Measurements from ENCODE around the gene OSBPL8.

The OSBPL8 gene

DNA sequence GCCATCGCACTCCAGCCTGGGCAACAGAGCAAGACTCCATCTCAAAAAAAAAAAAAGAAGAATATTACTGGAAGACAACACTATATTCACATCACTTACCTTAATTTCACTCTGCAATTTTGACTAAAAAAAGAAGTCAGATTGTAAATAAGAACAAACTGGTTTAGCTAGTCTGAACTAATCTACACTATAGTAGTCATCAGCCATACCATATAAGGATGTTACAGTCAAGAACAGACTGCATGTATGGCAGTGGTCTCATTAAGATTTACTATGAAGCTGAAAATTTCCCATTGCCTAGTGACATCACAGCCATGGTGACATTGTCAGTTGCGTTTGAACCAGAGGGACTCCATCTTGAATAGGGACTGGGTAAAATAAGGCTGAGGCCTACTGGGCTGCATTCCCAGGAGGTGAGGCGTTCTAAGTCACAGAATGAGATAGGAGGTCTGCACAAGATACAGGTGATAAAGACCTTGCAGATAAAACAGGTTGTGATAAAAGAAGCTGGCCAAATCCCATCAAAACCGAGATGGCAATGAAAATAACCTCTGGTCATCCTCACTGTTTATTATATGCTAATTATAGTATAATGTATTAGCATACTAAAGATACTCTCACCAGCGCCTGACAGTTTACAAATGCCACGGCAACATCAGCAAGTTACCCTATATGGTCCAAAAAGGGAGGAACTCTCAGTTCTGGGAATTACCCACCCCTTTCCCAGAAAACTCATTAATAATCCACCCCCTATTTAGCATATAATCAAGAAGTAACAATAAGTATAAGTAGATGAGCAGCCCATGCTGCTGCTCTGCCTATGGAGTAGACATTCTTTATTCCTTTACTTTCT lies 51.2 kb downstream of the OSBPL8 start (continued):
- no peak for TF ChIP-seq ESRRG (CRISPR knock-in tag; IDR thresholded peaks at IDR 0.05)

DNA sequence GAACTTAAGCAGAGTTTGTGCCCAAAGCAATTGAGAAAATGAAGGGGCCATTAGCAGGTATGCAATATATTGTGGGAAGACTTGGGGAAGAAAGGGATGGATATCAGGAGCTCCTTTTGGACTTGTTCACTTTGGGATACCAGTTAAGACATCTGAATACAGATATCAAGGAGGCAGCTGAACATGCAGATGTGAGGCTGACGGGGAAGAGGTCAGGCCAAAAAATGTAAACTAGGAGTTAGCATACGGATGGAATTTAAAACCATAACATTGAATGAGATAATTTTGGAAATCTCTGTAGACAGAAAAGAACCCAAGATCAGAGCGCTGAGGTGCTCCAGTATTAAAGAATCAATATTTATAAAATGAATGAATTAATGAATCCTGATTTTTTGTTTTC lies 53.4 kb downstream of the OSBPL8 start:
- no peak for ATAC-seq
- no peak for TF ChIP-seq TOX (CRISPR knock-in tag; IDR thresholded peaks at IDR 0.05; ENCODE audit: borderline replicate concordance)
- TF ChIP-seq ZNF8 (CRISPR knock-in tag; IDR thresholded peaks at IDR 0.05) = no peak

DNA sequence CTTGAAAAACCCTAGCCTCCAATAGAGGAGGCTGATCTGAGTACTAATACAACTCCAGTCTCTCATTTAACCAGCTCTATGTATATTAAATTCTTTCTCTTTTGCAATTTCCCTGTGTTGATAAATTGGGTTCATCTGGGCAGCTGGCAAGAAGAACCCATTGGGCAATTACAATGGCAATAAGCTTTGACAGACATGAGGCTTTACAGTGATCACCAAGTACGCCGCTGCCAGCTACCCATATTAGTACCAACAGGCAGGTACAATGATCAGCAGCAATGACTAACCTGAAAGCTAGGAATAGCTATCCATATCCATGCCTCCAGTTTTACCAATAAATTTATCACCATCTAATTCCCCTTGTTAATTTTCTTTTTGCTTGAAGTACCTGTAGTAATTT lies 54.5 kb downstream of the OSBPL8 start:
- no peak for TF ChIP-seq GLIS3 (CRISPR knock-in tag; IDR thresholded peaks at IDR 0.05)
- TF ChIP-seq ZFP30 (CRISPR knock-in tag; IDR thresholded peaks at IDR 0.05) = no peak
- no peak for TF ChIP-seq OSR1 (CRISPR knock-in tag; IDR thresholded peaks at IDR 0.05)
- no peak for TF ChIP-seq PPARA (CRISPR knock-in tag; IDR thresholded peaks at IDR 0.05; ENCODE audit: borderline replicate concordance)
- TF ChIP-seq, protein P1, sequence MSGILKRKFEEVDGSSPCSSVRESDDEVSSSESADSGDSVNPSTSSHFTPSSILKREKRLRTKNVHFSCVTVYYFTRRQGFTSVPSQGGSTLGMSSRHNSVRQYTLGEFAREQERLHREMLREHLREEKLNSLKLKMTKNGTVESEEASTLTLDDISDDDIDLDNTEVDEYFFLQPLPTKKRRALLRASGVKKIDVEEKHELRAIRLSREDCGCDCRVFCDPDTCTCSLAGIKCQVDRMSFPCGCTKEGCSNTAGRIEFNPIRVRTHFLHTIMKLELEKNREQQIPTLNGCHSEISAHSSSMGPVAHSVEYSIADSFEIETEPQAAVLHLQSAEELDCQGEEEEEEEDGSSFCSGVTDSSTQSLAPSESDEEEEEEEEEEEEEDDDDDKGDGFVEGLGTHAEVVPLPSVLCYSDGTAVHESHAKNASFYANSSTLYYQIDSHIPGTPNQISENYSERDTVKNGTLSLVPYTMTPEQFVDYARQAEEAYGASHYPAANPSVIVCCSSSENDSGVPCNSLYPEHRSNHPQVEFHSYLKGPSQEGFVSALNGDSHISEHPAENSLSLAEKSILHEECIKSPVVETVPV (CRISPR knock-in tag; IDR thresholded peaks at IDR 0.05) = no peak
- no peak for ATAC-seq

DNA sequence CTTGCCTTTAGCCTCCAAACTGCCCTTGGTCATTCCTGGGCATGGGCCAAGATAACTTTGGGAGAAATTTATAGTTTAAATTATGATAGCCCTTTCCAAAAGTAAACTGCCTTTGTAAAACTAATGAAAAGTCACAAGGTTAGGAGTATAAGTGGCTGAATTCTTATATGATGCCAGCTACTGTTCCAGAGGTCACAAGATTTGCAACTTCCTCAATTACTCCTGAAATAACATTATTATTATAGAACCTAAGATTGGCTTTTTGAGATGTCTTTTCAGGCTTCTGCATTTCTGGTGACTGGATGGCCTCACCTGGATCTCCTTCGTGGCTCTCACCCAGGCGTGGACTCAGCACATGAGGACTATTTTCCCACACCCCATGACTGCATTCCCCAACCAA lies 55.0 kb downstream of the OSBPL8 start:
- no peak for ATAC-seq
- no peak for TF ChIP-seq ZNF8 (CRISPR knock-in tag; IDR thresholded peaks at IDR 0.05)

DNA sequence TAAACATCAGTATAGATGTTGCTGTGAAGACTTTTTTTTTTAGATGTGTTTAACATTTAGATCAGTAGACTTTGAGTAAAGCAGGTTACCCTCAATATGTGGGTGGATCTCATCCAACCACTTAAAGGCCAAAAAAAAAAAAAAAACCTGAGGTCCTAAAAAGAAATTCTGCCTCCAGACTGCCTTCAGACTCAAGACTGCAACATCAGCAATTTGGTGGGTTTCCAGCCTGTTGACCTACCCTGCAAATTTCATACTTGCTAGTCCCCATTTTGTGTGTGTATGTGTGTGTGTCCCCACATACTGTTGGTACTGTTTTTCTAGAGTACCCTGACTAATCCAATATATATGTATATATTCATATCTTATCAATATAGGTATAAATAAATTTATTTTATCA lies 55.6 kb downstream of the OSBPL8 start:
- no peak for TF ChIP-seq SNAI2 (CRISPR knock-in tag; IDR thresholded peaks at IDR 0.05)
- TF ChIP-seq ARNTL (CRISPR knock-in tag; IDR thresholded peaks at IDR 0.05; ENCODE audit: borderline replicate concordance, low read depth) = no peak
- TF ChIP-seq ZNF70 (CRISPR knock-in tag; IDR thresholded peaks at IDR 0.05) = no peak
- no peak for TF ChIP-seq ESRRG (CRISPR knock-in tag; IDR thresholded peaks at IDR 0.05)
- TF ChIP-seq ZFP3 (CRISPR knock-in tag; IDR thresholded peaks at IDR 0.05) = no peak
- no peak for TF ChIP-seq RARB (CRISPR knock-in tag; IDR thresholded peaks at IDR 0.05)
- TF ChIP-seq ZNF8 (CRISPR knock-in tag; IDR thresholded peaks at IDR 0.05) = no peak
- no peak for TF ChIP-seq ZFP30 (CRISPR knock-in tag; IDR thresholded peaks at IDR 0.05)
- TF ChIP-seq ZNF565 (CRISPR knock-in tag; conservative IDR thresholded peaks at IDR 0.05; ENCODE audit: low read depth) = no peak
- TF ChIP-seq ZC3H10 (CRISPR knock-in tag; IDR thresholded peaks at IDR 0.05) = no peak
- TF ChIP-seq, protein P2, sequence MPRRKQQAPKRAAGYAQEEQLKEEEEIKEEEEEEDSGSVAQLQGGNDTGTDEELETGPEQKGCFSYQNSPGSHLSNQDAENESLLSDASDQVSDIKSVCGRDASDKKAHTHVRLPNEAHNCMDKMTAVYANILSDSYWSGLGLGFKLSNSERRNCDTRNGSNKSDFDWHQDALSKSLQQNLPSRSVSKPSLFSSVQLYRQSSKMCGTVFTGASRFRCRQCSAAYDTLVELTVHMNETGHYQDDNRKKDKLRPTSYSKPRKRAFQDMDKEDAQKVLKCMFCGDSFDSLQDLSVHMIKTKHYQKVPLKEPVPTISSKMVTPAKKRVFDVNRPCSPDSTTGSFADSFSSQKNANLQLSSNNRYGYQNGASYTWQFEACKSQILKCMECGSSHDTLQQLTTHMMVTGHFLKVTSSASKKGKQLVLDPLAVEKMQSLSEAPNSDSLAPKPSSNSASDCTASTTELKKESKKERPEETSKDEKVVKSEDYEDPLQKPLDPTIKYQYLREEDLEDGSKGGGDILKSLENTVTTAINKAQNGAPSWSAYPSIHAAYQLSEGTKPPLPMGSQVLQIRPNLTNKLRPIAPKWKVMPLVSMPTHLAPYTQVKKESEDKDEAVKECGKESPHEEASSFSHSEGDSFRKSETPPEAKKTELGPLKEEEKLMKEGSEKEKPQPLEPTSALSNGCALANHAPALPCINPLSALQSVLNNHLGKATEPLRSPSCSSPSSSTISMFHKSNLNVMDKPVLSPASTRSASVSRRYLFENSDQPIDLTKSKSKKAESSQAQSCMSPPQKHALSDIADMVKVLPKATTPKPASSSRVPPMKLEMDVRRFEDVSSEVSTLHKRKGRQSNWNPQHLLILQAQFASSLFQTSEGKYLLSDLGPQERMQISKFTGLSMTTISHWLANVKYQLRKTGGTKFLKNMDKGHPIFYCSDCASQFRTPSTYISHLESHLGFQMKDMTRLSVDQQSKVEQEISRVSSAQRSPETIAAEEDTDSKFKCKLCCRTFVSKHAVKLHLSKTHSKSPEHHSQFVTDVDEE (CRISPR knock-in tag; IDR thresholded peaks at IDR 0.05) = no peak
- TF ChIP-seq CSDC2 (CRISPR knock-in tag; IDR thresholded peaks at IDR 0.05) = no peak
- no peak for TF ChIP-seq ISL1 (CRISPR knock-in tag; IDR thresholded peaks at IDR 0.05)
- ATAC-seq = no peak

DNA sequence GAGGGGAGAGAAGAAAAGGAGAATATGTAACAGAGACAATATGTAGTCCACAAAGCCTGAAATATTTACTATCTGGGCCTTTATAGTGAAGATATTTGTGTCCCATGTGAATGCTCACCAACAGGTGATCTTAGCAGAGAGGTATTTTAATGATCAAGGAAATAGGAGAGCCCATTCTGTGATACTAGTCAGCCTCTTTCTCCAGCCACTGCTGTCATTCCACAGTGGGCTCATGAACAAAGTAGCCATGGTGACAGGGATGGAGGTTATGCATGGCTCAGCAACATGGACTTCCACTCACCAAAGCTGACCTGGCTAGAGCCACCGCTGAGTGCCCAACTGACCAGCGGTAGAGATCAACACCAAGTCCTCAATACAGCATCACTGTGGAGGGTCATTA lies 58.2 kb downstream of the OSBPL8 start:
- no peak for ATAC-seq
- TF ChIP-seq, protein P2 (CRISPR knock-in tag; IDR thresholded peaks at IDR 0.05) = no peak
- TF ChIP-seq, protein P3, sequence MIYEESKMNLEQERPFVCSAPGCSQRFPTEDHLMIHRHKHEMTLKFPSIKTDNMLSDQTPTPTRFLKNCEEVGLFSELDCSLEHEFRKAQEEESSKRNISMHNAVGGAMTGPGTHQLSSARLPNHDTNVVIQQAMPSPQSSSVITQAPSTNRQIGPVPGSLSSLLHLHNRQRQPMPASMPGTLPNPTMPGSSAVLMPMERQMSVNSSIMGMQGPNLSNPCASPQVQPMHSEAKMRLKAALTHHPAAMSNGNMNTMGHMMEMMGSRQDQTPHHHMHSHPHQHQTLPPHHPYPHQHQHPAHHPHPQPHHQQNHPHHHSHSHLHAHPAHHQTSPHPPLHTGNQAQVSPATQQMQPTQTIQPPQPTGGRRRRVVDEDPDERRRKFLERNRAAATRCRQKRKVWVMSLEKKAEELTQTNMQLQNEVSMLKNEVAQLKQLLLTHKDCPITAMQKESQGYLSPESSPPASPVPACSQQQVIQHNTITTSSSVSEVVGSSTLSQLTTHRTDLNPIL (CRISPR knock-in tag; IDR thresholded peaks at IDR 0.05; ENCODE audit: low read depth) = no peak
- TF ChIP-seq PPARA (CRISPR knock-in tag; IDR thresholded peaks at IDR 0.05; ENCODE audit: borderline replicate concordance) (no peak), TCF4 (CRISPR knock-in tag; IDR thresholded peaks at IDR 0.05; ENCODE audit: borderline replicate concordance) (no peak), BACH2 (CRISPR knock-in tag; IDR thresholded peaks at IDR 0.05; ENCODE audit: borderline replicate concordance) (no peak), ZFP30 (CRISPR knock-in tag; IDR thresholded peaks at IDR 0.05) (no peak), CSDC2 (CRISPR knock-in tag; IDR thresholded peaks at IDR 0.05) (no peak), ZFP3 (CRISPR knock-in tag; IDR thresholded peaks at IDR 0.05) (no peak), GLIS3 (CRISPR knock-in tag; IDR thresholded peaks at IDR 0.05) (no peak), RARB (CRISPR knock-in tag; IDR thresholded peaks at IDR 0.05) (no peak), ISL1 (CRISPR knock-in tag; IDR thresholded peaks at IDR 0.05) (no peak)
- TF ChIP-seq, protein P1 (CRISPR knock-in tag; IDR thresholded peaks at IDR 0.05) = no peak
